SK-N-MC (cell line): Measurements from ENCODE around the gene SLC16A9.

Source experiments
- EZH2 ChIP-seq: fragments of 200-600 bp; sonication (generic); IDR thresholded peaks from one replicate; pipeline ENCODE4 v1.6.1; 2017; ENCODE audit warnings: antibody characterized with exemption
- POLR2AphosphoS5 ChIP-seq: IDR thresholded peaks from 2 replicates; pipeline ENCODE4 v1.6.1; 2012; ENCODE audit warnings: mild to moderate bottlenecking, low read depth, low read length, borderline replicate concordance

GRCh38 chr10:59623133-59624121 is 86.2 kb downstream of the SLC16A9 start:
- TF ChIP-seq EZH2 (no peak), POLR2AphosphoS5 (no peak)
